SK-N-SH (cell line): ENCODE measurements around the gene MRAP. TPM values are rescaled to one million over a fixed set of nuclear protein-coding genes. Genes with fewer than 3 reads are reported as not detected.

Experiments used
- CTCF ChIA-PET: fragments of 300-600, 350-600 bp; formaldehyde crosslinking; extraction: SDS; loops from one replicate; lab custom pipeline; 2021; lab: Yijun Ruan, JAX
- POLR2A ChIA-PET: fragments of 350-600 bp; sonication (Branson Sonifier 250); formaldehyde crosslinking; extraction: SDS; loops from one replicate; lab custom pipeline; 2020; ENCODE audit warnings: antibody characterized with exemption, inconsistent platforms; lab: Yijun Ruan, JAX
- DNase-seq: peaks from one replicate; pipeline ENCODE4 v3.0.0; 2012
- H2AFZ ChIP-seq: fragments of 200-600 bp; sonication (generic); 2 replicates; pipeline ENCODE4 v1.8.1; 2016; ENCODE audit warnings: antibody characterized with exemption, mild to moderate bottlenecking, low read depth
- H3F3A ChIP-seq: fragments of 200-600 bp; sonication (generic); replicated peaks from 2 replicates; pipeline ENCODE3; 2016; ENCODE audit warnings: antibody characterized with exemption, mild to moderate bottlenecking; ENCODE audit not compliant: insufficient read depth
- H3K27ac ChIP-seq, 2 experiments: fragments of 200-500 bp in 1 of 2; fragments of 200-600 bp in 1 of 2; sonication (Bioruptor generic) in 1 of 2; sonication (generic), shearing (Covaris generic) in 1 of 2; 2 replicates each; pipeline versions ENCODE4 v1.5.1 to v1.6.1; 2014 to 2016; ENCODE audit warnings: low read depth in 2 of 2, inconsistent platforms in 1 of 2, low read length in 1 of 2, mild to moderate bottlenecking in 1 of 2, mixed read lengths in 1 of 2
- H3K27me3 ChIP-seq: fragments of 200-600 bp; sonication (generic), shearing (Covaris generic); 2 replicates; pipeline ENCODE4 v1.6.1; 2016; ENCODE audit warnings: mixed run types; ENCODE audit not compliant: insufficient read depth
- H3K36me3 ChIP-seq, 2 experiments: fragments of 200-500 bp in 1 of 2; fragments of 200-600 bp in 1 of 2; sonication (Bioruptor generic) in 1 of 2; sonication (generic) in 1 of 2; replicated peaks in 1 of 2; 2 replicates each; pipeline versions ENCODE3 to v1.5.1; 2014 to 2016; ENCODE audit warnings: low read length in 1 of 2, mild to moderate bottlenecking in 1 of 2; ENCODE audit not compliant: insufficient read depth in 2 of 2, control insufficient read depth in 1 of 2
- H3K4me1 ChIP-seq, 2 experiments: fragments of 200-500 bp in 1 of 2; fragments of 200-600 bp in 1 of 2; sonication (Bioruptor generic) in 1 of 2; sonication (generic), shearing (Covaris generic) in 1 of 2; 2 replicates each; pipeline versions ENCODE4 v1.5.1 to v1.6.1; 2014 to 2016; ENCODE audit warnings: low read depth in 1 of 2, low read length in 1 of 2, mixed run types in 1 of 2; ENCODE audit not compliant: insufficient read depth in 2 of 2, control insufficient read depth in 1 of 2
- H3K4me2 ChIP-seq: fragments of 200-600 bp; sonication (generic), shearing (Covaris generic); 2 replicates; pipeline ENCODE4 v1.6.1; 2017; ENCODE audit warnings: mixed run types
- H3K4me3 ChIP-seq, 2 experiments: fragments of 200-500 bp in 1 of 2; fragments of 200-600 bp in 1 of 2; sonication (Bioruptor generic) in 1 of 2; sonication (generic), shearing (Covaris generic) in 1 of 2; 2 replicates each; pipeline versions ENCODE4 v1.5.1 to v1.8.1; 2014 to 2016; ENCODE audit warnings: low read depth in 2 of 2, inconsistent platforms in 1 of 2, low read length in 1 of 2, mild to moderate bottlenecking in 1 of 2, mixed read lengths in 1 of 2, moderate library complexity in 1 of 2
- H3K79me2 ChIP-seq: fragments of 200-600 bp; sonication (generic); 2 replicates; pipeline ENCODE4 v1.8.1; 2017; ENCODE audit warnings: mild to moderate bottlenecking; ENCODE audit not compliant: insufficient read depth
- H3K9ac ChIP-seq: fragments of 200-600 bp; sonication (generic); 2 replicates; pipeline ENCODE4 v1.6.1; 2017; ENCODE audit warnings: mixed run types
- H3K9me2 ChIP-seq: fragments of 200-600 bp; sonication (generic); 2 replicates; pipeline ENCODE4 v1.6.1; 2017; ENCODE audit warnings: mixed run types
- H3K9me3 ChIP-seq: fragments of 200-600 bp; sonication (generic); 2 replicates; pipeline ENCODE4 v1.6.1; 2017; ENCODE audit warnings: mixed run types, mild to moderate bottlenecking, moderate library complexity
- H4K20me1 ChIP-seq: fragments of 200-600 bp; sonication (generic); 2 replicates; pipeline ENCODE4 v1.6.1; 2017; ENCODE audit warnings: mild to moderate bottlenecking, mixed run types; ENCODE audit not compliant: insufficient read depth
- FOXM1 ChIP-seq: IDR thresholded peaks from 2 replicates; pipeline ENCODE4 v1.4.0; 2012; ENCODE audit warnings: low read depth, mild to moderate bottlenecking
- GABPA ChIP-seq: IDR thresholded peaks from 2 replicates; pipeline ENCODE4 v1.4.0; 2012; ENCODE audit warnings: low read depth, mild to moderate bottlenecking
- JUND ChIP-seq: IDR thresholded peaks from 2 replicates; pipeline ENCODE4 v1.4.0; 2012
- MEF2A ChIP-seq: IDR thresholded peaks from 2 replicates; pipeline ENCODE4 v1.4.0; 2012; ENCODE audit warnings: low read depth, borderline replicate concordance
- RCOR1 ChIP-seq: fragments of 150-350 bp; IDR thresholded peaks from 2 replicates; pipeline ENCODE4 v1.6.1; 2017; ENCODE audit warnings: antibody characterized with exemption, low read length
- REST ChIP-seq: IDR thresholded peaks from 2 replicates; pipeline ENCODE4 v1.6.1; 2012; ENCODE audit warnings: mild to moderate bottlenecking, low read depth, low read length, moderate library complexity
- TAF1 ChIP-seq: IDR thresholded peaks from 2 replicates; pipeline ENCODE4 v1.6.1; 2012; ENCODE audit warnings: low read depth, mild to moderate bottlenecking, low read length, moderate library complexity, borderline replicate concordance
- ZBTB33 ChIP-seq: IDR thresholded peaks from 2 replicates; pipeline ENCODE4 v1.4.0; 2012; ENCODE audit warnings: low read depth, borderline replicate concordance
- WGBS: methylation state at CpG from one replicate; pipeline ENCODE4 v1.1.6; 2017; ENCODE audit warnings: low lambda C conversion rate; 5-methylcytosine and 5-hydroxymethylcytosine counted together
- polyA plus RNA-seq, 3 experiments: library from polyadenylated mRNA; depleted of rRNA; stranded (reverse); fragments of >200 nt; gene quantifications; 2 replicates each; pipeline ENCODE4 v1.2.3, GENCODE V29; 2012

MRAP gene
- polyA plus RNA-seq, 1 of the 3 experiments (the other 2 are of a cell fraction): not detected

- peak overlapping the region; percentile 63 for H3K9ac ChIP-seq
- H3F3A ChIP-seq: peaks cover 12% of the 10 kb centered on the region
- H3K79me2 ChIP-seq: peaks cover 32% of the 10 kb centered on the region
- peaks cover 0 to 14% of the 10 kb centered on the region in 2 experiments; a peak in 2 of 4 replicates for H3K4me1 ChIP-seq
- peak overlapping the region; percentile 9 to 64; a peak in 1 of 4 replicates for H3K27ac ChIP-seq
- H3K27me3 ChIP-seq: no peaks in the 10 kb centered on the region
- no peaks in the 10 kb centered on the region for H4K20me1 ChIP-seq
- no peaks in the 10 kb centered on the region for H3K9me2 ChIP-seq
- H2AFZ ChIP-seq: peak overlapping the region; percentile 94
- WGBS: 26% methylated on average over 9 of the region's 10 CpGs
- no peaks in the 10 kb centered on the region for H3K9me3 ChIP-seq
- H3K4me3 ChIP-seq: peak overlapping the region; percentile 74 to 83
- peaks cover 8 to 14% of the 10 kb centered on the region in 2 experiments for H3K36me3 ChIP-seq
- CTCF ChIA-PET: interaction anchor here (0.9 to 1.3 kb wide), 5 partner anchors 14 to 322 kb away, joined by 3 to 8 read pairs (median 3); no protein-coding TSS in a partner anchor
- POLR2A ChIA-PET: interaction anchor here (0.6 kb wide), 1 partner anchor 1067 kb away, joined by 4 read pairs; no protein-coding TSS in a partner anchor
- no peak for DNase-seq
- H3K4me2 ChIP-seq: peak overlapping the region; percentile 93
- no peak for TF ChIP-seq JUND
Measured at GRCh38 chr21:32279377-32279680, 19.3 kb upstream of the MRAP start.

GRCh38 chr21:32281531-32281930, 17.1 kb upstream of the MRAP start:
- POLR2A ChIA-PET: no interaction called here
- Histone ChIP-seq H3K9me3 (no peaks in the 10 kb centered on the region), H3K79me2 (peaks cover 24% of the 10 kb centered on the region), H3K9me2 (no peaks in the 10 kb centered on the region), H3K4me3 (no peak overlapping the region), H3K36me3 (peaks cover 3 to 5% of the 10 kb centered on the region in 2 experiments), H3K9ac (no peak overlapping the region), H3K4me1 (peaks cover 0 to 14% of the 10 kb centered on the region in 2 experiments; a peak in 2 of 4 replicates), H3K4me2 (no peak overlapping the region), H3K27me3 (no peaks in the 10 kb centered on the region), H3F3A (peaks cover 12% of the 10 kb centered on the region), H2AFZ (no peak overlapping the region), H3K27ac (no peak overlapping the region), H4K20me1 (no peaks in the 10 kb centered on the region)
- WGBS: 97% methylated on average over 7 of the region's 7 CpGs
- TF ChIP-seq TAF1 (no peak), MEF2A (no peak), GABPA (no peak), ZBTB33 (no peak), RCOR1 (no peak), FOXM1 (no peak), REST (no peak)
- CTCF ChIA-PET: interaction anchor here (0.6 kb wide), 1 partner anchor 773 kb away, joined by 4 read pairs; no protein-coding TSS in a partner anchor
- no peak for DNase-seq
